ENCODE data around the gene SCP2.

Gene SCP2

DNA sequence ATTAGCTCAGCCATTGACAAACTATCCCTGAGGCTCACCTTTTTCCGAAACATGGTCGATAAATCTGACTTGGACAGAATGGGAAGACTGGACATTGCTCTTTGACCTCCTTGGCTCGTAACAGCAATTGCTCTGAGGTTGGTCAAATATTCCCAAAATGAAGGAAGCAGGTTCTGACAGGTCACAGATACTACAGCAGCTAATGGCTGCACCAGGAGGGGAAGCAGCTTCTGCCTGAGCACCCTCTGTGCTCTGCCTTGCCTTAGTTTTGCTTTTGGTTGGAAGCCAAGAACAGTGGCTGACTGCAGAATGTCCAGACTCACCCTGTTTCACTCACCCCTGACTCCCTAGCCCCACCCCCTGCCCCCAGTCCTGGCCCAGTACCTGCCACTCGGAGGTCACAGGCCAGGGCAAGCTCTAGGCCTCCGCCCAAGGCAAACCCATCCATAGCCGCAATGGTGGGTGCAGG is 20.9 kb upstream of the SCP2 start:
- no peak for DNase-seq (ENCODE audit: low read depth in 1 of 2, low spot score in 1 of 2)
- H3K27me3 ChIP-seq (ENCODE audit: insufficient read depth, poor library complexity, severe bottlenecking): no peaks in the 10 kb centered on the region

DNA sequence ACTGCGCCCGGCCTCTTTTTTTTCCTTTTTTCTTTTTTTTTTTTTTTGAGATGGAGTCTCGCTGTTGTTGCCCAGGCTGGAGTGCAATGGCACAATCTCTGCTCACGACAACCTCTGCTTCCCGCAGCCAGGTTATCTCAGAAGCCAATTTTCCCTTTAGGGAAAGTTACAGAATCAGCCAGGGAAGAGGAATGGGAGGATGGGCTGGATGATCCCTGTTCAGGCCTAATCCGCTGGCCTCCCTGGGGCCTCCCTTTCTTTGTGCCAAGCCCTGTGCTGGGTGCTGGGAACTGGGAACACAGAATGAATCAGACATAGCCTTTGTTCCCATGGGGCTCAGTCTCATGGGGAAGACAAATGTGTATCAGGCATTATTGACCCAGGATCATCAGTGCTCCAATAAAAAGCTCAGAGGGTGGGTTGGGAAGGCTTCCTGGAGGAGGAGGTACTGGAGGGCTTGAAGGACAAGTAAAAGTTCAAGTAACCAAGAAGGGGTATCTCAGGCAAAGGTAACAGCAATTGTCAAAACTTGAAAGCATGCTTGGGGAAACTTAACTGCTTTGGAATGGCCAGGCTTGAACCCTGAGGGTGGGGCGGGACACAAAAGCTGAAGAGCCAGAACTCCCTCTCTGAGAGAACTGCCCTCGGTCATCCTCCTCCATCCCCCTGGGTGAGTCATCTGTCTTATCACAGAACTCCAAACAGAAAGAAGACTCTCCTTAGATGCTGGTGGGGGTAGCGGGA is 19.8 kb upstream of the SCP2 start:
- no peak overlapping the region for H3K4me3 ChIP-seq (replicated peaks; ENCODE audit: insufficient read depth, low read length)
- H3K27ac ChIP-seq (replicated peaks): no peak overlapping the region
- no peaks in the 10 kb centered on the region for H3K27me3 ChIP-seq (ENCODE audit: insufficient read depth, poor library complexity, severe bottlenecking)
- DNase-seq (ENCODE audit: low read depth in 1 of 2, low spot score in 1 of 2): no peak
- TF ChIP-seq GABPA (IDR thresholded peaks at IDR 0.05; ENCODE audit: low read depth) (no peak), POLR2AphosphoS5 (IDR thresholded peaks at IDR 0.05; ENCODE audit: low read depth) (no peak), SPI1 (IDR thresholded peaks at IDR 0.05; ENCODE audit: borderline replicate concordance, low read depth) (no peak)
- TF ChIP-seq, protein P1, sequence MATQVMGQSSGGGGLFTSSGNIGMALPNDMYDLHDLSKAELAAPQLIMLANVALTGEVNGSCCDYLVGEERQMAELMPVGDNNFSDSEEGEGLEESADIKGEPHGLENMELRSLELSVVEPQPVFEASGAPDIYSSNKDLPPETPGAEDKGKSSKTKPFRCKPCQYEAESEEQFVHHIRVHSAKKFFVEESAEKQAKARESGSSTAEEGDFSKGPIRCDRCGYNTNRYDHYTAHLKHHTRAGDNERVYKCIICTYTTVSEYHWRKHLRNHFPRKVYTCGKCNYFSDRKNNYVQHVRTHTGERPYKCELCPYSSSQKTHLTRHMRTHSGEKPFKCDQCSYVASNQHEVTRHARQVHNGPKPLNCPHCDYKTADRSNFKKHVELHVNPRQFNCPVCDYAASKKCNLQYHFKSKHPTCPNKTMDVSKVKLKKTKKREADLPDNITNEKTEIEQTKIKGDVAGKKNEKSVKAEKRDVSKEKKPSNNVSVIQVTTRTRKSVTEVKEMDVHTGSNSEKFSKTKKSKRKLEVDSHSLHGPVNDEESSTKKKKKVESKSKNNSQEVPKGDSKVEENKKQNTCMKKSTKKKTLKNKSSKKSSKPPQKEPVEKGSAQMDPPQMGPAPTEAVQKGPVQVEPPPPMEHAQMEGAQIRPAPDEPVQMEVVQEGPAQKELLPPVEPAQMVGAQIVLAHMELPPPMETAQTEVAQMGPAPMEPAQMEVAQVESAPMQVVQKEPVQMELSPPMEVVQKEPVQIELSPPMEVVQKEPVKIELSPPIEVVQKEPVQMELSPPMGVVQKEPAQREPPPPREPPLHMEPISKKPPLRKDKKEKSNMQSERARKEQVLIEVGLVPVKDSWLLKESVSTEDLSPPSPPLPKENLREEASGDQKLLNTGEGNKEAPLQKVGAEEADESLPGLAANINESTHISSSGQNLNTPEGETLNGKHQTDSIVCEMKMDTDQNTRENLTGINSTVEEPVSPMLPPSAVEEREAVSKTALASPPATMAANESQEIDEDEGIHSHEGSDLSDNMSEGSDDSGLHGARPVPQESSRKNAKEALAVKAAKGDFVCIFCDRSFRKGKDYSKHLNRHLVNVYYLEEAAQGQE (IDR thresholded peaks at IDR 0.05; ENCODE audit: insufficient replicate concordance, low read depth): no peak
- TF ChIP-seq, protein P2, sequence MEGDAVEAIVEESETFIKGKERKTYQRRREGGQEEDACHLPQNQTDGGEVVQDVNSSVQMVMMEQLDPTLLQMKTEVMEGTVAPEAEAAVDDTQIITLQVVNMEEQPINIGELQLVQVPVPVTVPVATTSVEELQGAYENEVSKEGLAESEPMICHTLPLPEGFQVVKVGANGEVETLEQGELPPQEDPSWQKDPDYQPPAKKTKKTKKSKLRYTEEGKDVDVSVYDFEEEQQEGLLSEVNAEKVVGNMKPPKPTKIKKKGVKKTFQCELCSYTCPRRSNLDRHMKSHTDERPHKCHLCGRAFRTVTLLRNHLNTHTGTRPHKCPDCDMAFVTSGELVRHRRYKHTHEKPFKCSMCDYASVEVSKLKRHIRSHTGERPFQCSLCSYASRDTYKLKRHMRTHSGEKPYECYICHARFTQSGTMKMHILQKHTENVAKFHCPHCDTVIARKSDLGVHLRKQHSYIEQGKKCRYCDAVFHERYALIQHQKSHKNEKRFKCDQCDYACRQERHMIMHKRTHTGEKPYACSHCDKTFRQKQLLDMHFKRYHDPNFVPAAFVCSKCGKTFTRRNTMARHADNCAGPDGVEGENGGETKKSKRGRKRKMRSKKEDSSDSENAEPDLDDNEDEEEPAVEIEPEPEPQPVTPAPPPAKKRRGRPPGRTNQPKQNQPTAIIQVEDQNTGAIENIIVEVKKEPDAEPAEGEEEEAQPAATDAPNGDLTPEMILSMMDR (IDR thresholded peaks at IDR 0.05; ENCODE audit: insufficient read depth, low read length): no peak

More for the DNA sequence above, 20.9 kb upstream of the SCP2 start:
- Histone ChIP-seq H3K27ac (replicated peaks) (no peak overlapping the region), H3K4me3 (replicated peaks; ENCODE audit: insufficient read depth, low read length) (no peak overlapping the region)
- TF ChIP-seq, protein P2 (IDR thresholded peaks at IDR 0.05; ENCODE audit: insufficient read depth, low read length): no peak
- TF ChIP-seq POLR2AphosphoS5 (IDR thresholded peaks at IDR 0.05; ENCODE audit: low read depth): no peak
- no peak for TF ChIP-seq SPI1 (IDR thresholded peaks at IDR 0.05; ENCODE audit: borderline replicate concordance, low read depth)
- TF ChIP-seq GABPA (IDR thresholded peaks at IDR 0.05; ENCODE audit: low read depth): no peak

DNA sequence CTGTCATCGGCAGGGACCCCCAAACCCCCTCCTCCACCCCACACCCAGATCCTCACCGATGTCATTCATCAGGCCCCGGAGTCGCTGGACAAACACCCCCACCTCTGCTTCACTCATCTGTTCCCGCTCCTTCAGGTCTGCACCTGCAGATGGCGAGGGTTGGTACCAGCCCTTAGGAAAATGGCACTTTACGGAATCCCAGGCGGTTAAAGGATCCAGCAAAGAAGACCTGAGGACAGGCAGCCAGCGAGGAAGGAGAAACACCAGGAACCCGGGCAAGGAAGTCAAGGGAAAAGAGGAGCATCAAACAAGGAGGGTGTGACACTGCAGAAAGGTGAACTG is 19.3 kb upstream of the SCP2 start:
- H3K27me3 ChIP-seq (ENCODE audit: insufficient read depth, poor library complexity, severe bottlenecking): no peaks in the 10 kb centered on the region
- H3K4me3 ChIP-seq (replicated peaks; ENCODE audit: insufficient read depth, low read length): no peak overlapping the region
- no peak for TF ChIP-seq GABPA (IDR thresholded peaks at IDR 0.05; ENCODE audit: low read depth)
- TF ChIP-seq, protein P1 (IDR thresholded peaks at IDR 0.05; ENCODE audit: insufficient replicate concordance, low read depth): no peak
- no peak for TF ChIP-seq POLR2AphosphoS5 (IDR thresholded peaks at IDR 0.05; ENCODE audit: low read depth)
- TF ChIP-seq SPI1 (IDR thresholded peaks at IDR 0.05; ENCODE audit: borderline replicate concordance, low read depth): no peak
- TF ChIP-seq, protein P2 (IDR thresholded peaks at IDR 0.05; ENCODE audit: insufficient read depth, low read length): no peak
- no peak overlapping the region for H3K27ac ChIP-seq (replicated peaks)
- no peak for DNase-seq (ENCODE audit: low read depth in 1 of 2, low spot score in 1 of 2)

Data from HL-60 (cell line).